Liver (tissue), 9 donors: ENCODE data around the gene IL25. TPM values are rescaled to one million over a fixed set of nuclear protein-coding genes. Genes with fewer than 3 reads are reported as not detected.

Experiments used
- DNase-seq: peaks from one replicate; pipeline ENCODE4 v3.0.0-alpha.2; 2017; ENCODE audit warnings: low spot score
- H3K27ac ChIP-seq, 2 donors: one replicate each; pipeline ENCODE4 v1.7.0; 2013; ENCODE audit warnings: inconsistent platforms in 2 of 2, low read length in 2 of 2, control low read depth in 1 of 2, low read depth in 1 of 2, mild to moderate bottlenecking in 1 of 2
- H3K27me3 ChIP-seq, 4 donors: one replicate each; pipeline versions ENCODE4 v1.6.1 to v1.7.0; 2013; ENCODE audit warnings: low read length in 3 of 4, inconsistent platforms in 1 of 4, mild to moderate bottlenecking in 1 of 4, moderate library complexity in 1 of 4; ENCODE audit not compliant: control insufficient read depth in 4 of 4, insufficient read depth in 4 of 4
- H3K36me3 ChIP-seq, 4 donors: one replicate each; pipeline versions ENCODE4 v1.6.1 to v1.7.0; 2013; ENCODE audit warnings: low read length in 3 of 4, mild to moderate bottlenecking in 3 of 4, low read depth in 1 of 4, moderate library complexity in 1 of 4; ENCODE audit not compliant: control insufficient read depth in 4 of 4, insufficient read depth in 3 of 4
- H3K4me1 ChIP-seq, 4 donors: one replicate each; pipeline versions ENCODE4 v1.6.1 to v1.7.0; 2013; ENCODE audit warnings: low read length in 3 of 4, mild to moderate bottlenecking in 3 of 4, moderate library complexity in 1 of 4; ENCODE audit not compliant: control insufficient read depth in 4 of 4, insufficient read depth in 4 of 4
- H3K4me3 ChIP-seq, 3 donors: one replicate each; pipeline versions ENCODE4 v1.6.1 to v1.7.0; 2013; ENCODE audit warnings: low read length in 3 of 3, control low read depth in 1 of 3, low read depth in 1 of 3, mild to moderate bottlenecking in 1 of 3
- H3K9ac ChIP-seq, 2 donors: one replicate each; pipeline ENCODE4 v1.7.0; 2013; ENCODE audit warnings: low read length in 2 of 2, mild to moderate bottlenecking in 2 of 2, moderate library complexity in 2 of 2, control low read depth in 1 of 2, low read depth in 1 of 2
- H3K9me3 ChIP-seq, 4 donors: one replicate each; pipeline versions ENCODE4 v1.6.1 to v1.7.0; 2013; ENCODE audit warnings: low read length in 3 of 4; ENCODE audit not compliant: control insufficient read depth in 4 of 4
- EGR1 ChIP-seq, 2 donors: IDR thresholded peaks; 2 replicates each; pipeline ENCODE4 v1.6.1; 2016 to 2018; ENCODE audit warnings: antibody characterized with exemption in 2 of 2, low read depth in 2 of 2
- FOXA1 ChIP-seq: IDR thresholded peaks from 2 replicates; pipeline ENCODE4 v1.6.1; 2016; ENCODE audit warnings: antibody characterized with exemption
- FOXA2 ChIP-seq: IDR thresholded peaks from 2 replicates; pipeline ENCODE4 v1.6.1; 2016; ENCODE audit warnings: antibody characterized with exemption
- GABPA ChIP-seq, 2 donors: IDR thresholded peaks in 1 of 2; conservative IDR thresholded peaks in 1 of 2; 2 replicates each; pipeline ENCODE4 v1.6.1; 2016; ENCODE audit warnings: antibody characterized with exemption in 2 of 2, mild to moderate bottlenecking in 1 of 2, moderate library complexity in 1 of 2
- HNF4A ChIP-seq, 2 donors: conservative IDR thresholded peaks; 2 replicates each; pipeline ENCODE4 v1.6.1; 2016; ENCODE audit warnings: antibody characterized with exemption in 2 of 2, mild to moderate bottlenecking in 2 of 2
- NR2F2 ChIP-seq: IDR thresholded peaks from 2 replicates; pipeline ENCODE4 v1.6.1; 2016; ENCODE audit warnings: antibody characterized with exemption
- RAD21 ChIP-seq, 2 donors: IDR thresholded peaks; 2 replicates each; pipeline ENCODE4 v1.6.1; 2016; ENCODE audit warnings: antibody characterized with exemption in 2 of 2, mild to moderate bottlenecking in 2 of 2
- SP1 ChIP-seq: IDR thresholded peaks from 2 replicates; pipeline ENCODE4 v1.6.1; 2018; ENCODE audit warnings: antibody characterized with exemption, mild to moderate bottlenecking
- TAF1 ChIP-seq: conservative IDR thresholded peaks from 2 replicates; pipeline ENCODE4 v1.6.1; 2016; ENCODE audit warnings: antibody characterized with exemption, mild to moderate bottlenecking
- YY1 ChIP-seq: IDR thresholded peaks from 2 replicates; pipeline ENCODE4 v1.6.1; 2016; ENCODE audit warnings: antibody characterized with exemption, mild to moderate bottlenecking
- WGBS: extraction: QIAGEN DNeasy Blood & Tissue Kit; methylation state at CpG from one replicate; pipeline ENCODE4 v1.1.7; 2013; 5-methylcytosine and 5-hydroxymethylcytosine counted together
- polyA plus RNA-seq, 2 donors: library from polyadenylated mRNA; stranded (reverse) in 1 of 2; unstranded in 1 of 2; fragments of 200-250 nt in 1 of 2; fragments of >200 nt in 1 of 2; fragmentation: Nextera tagmentation in 1 of 2; extraction: Ambion mirVana in 1 of 2; gene quantifications; one replicate each; pipeline versions ENCODE4 v1.2.1 to v1.2.3, GENCODE V29; 2013 to 2015
- total RNA-seq, 2 donors: library from RNA; depleted of rRNA; stranded (reverse); fragments of >200 nt; gene quantifications; one replicate each; pipeline ENCODE4 v1.2.3, GENCODE V29; 2014
- TF ChIP-seq, protein P1 (sequence below): IDR thresholded peaks from 2 replicates; pipeline ENCODE4 v1.6.1; 2016; ENCODE audit warnings: antibody characterized with exemption
- TF ChIP-seq, protein P2 (sequence below): IDR thresholded peaks from 2 replicates; pipeline ENCODE4 v1.6.1; 2016; ENCODE audit warnings: antibody characterized with exemption, mild to moderate bottlenecking
- TF ChIP-seq, protein P3 (sequence below): fragments of 150-350 bp; IDR thresholded peaks from 2 replicates; pipeline ENCODE4 v1.5.1; 2017; ENCODE audit warnings: improper control_type of control experiment, low read depth, low read length; ENCODE audit not compliant: missing input control
- TF ChIP-seq, protein P4 (sequence below): IDR thresholded peaks from 2 replicates; pipeline ENCODE4 v1.6.1; 2016; ENCODE audit warnings: antibody characterized with exemption
- TF ChIP-seq, protein P5 (sequence below): IDR thresholded peaks from 2 replicates; pipeline ENCODE4 v1.6.1; 2016; ENCODE audit warnings: antibody characterized with exemption
- donor health status: healthy.
- donor health status: healthy.
- donor health status: healthy.
- donor health status: healthy.
- donor health status: healthy.

IL25 gene
- total and polyA plus RNA-seq, 4 donors = not detected

DNA sequence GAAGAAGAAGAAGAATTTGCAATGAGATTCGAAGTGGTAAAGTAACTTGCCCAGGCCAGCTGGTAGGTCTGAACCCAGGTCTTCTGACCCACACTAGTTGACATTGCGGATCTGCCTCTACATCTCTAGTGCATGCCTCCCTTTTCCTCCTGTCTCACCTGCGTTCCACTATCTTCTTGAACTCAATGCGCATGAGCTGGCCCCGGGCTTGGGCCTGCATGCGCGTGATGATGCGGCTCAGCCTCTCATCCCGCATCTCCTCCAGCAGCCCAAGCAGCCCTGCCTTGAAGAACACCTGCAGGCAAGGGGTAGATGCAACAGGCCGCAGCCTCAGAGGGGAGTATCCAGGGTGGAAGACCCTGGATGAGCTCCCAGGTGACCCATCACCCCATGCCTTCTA is 23.5 kb downstream of the IL25 start:
- no peaks in the 10 kb centered on the region for H3K4me1 ChIP-seq
- no peak overlapping the region for H3K4me3 ChIP-seq
- no peaks in the 10 kb centered on the region for H3K27me3 ChIP-seq
- no peak for DNase-seq
- 90% methylated on average over 10 of the region's 10 CpGs for WGBS
- no peaks in the 10 kb centered on the region for H3K36me3 ChIP-seq
- H3K9me3 ChIP-seq = no peaks in the 10 kb centered on the region
- no peak overlapping the region for H3K9ac ChIP-seq
- no peak overlapping the region for H3K27ac ChIP-seq
- no peak for TF ChIP-seq HNF4A (conservative IDR thresholded peaks at IDR 0.05)
- no peak for TF ChIP-seq TAF1
- no peak for TF ChIP-seq EGR1 (IDR thresholded peaks at IDR 0.05; ENCODE audit: low read depth in 2 of 2)
- no peak for TF ChIP-seq NR2F2
- TF ChIP-seq, protein P1, sequence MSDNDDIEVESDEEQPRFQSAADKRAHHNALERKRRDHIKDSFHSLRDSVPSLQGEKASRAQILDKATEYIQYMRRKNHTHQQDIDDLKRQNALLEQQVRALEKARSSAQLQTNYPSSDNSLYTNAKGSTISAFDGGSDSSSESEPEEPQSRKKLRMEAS = no peak
- TF ChIP-seq, protein P2, sequence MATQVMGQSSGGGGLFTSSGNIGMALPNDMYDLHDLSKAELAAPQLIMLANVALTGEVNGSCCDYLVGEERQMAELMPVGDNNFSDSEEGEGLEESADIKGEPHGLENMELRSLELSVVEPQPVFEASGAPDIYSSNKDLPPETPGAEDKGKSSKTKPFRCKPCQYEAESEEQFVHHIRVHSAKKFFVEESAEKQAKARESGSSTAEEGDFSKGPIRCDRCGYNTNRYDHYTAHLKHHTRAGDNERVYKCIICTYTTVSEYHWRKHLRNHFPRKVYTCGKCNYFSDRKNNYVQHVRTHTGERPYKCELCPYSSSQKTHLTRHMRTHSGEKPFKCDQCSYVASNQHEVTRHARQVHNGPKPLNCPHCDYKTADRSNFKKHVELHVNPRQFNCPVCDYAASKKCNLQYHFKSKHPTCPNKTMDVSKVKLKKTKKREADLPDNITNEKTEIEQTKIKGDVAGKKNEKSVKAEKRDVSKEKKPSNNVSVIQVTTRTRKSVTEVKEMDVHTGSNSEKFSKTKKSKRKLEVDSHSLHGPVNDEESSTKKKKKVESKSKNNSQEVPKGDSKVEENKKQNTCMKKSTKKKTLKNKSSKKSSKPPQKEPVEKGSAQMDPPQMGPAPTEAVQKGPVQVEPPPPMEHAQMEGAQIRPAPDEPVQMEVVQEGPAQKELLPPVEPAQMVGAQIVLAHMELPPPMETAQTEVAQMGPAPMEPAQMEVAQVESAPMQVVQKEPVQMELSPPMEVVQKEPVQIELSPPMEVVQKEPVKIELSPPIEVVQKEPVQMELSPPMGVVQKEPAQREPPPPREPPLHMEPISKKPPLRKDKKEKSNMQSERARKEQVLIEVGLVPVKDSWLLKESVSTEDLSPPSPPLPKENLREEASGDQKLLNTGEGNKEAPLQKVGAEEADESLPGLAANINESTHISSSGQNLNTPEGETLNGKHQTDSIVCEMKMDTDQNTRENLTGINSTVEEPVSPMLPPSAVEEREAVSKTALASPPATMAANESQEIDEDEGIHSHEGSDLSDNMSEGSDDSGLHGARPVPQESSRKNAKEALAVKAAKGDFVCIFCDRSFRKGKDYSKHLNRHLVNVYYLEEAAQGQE = no peak
- TF ChIP-seq RAD21 (IDR thresholded peaks at IDR 0.05) = no peak
- no peak for TF ChIP-seq FOXA2
- no peak for TF ChIP-seq GABPA (IDR thresholded peaks at IDR 0.05 in 1 of 2, conservative IDR thresholded peaks at IDR 0.05 in 1 of 2)
- no peak for TF ChIP-seq FOXA1
- TF ChIP-seq, protein P3, sequence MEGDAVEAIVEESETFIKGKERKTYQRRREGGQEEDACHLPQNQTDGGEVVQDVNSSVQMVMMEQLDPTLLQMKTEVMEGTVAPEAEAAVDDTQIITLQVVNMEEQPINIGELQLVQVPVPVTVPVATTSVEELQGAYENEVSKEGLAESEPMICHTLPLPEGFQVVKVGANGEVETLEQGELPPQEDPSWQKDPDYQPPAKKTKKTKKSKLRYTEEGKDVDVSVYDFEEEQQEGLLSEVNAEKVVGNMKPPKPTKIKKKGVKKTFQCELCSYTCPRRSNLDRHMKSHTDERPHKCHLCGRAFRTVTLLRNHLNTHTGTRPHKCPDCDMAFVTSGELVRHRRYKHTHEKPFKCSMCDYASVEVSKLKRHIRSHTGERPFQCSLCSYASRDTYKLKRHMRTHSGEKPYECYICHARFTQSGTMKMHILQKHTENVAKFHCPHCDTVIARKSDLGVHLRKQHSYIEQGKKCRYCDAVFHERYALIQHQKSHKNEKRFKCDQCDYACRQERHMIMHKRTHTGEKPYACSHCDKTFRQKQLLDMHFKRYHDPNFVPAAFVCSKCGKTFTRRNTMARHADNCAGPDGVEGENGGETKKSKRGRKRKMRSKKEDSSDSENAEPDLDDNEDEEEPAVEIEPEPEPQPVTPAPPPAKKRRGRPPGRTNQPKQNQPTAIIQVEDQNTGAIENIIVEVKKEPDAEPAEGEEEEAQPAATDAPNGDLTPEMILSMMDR = no peak
- no peak for TF ChIP-seq SP1
- TF ChIP-seq, protein P4, sequence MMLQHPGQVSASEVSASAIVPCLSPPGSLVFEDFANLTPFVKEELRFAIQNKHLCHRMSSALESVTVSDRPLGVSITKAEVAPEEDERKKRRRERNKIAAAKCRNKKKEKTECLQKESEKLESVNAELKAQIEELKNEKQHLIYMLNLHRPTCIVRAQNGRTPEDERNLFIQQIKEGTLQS = no peak
- TF ChIP-seq, protein P5, sequence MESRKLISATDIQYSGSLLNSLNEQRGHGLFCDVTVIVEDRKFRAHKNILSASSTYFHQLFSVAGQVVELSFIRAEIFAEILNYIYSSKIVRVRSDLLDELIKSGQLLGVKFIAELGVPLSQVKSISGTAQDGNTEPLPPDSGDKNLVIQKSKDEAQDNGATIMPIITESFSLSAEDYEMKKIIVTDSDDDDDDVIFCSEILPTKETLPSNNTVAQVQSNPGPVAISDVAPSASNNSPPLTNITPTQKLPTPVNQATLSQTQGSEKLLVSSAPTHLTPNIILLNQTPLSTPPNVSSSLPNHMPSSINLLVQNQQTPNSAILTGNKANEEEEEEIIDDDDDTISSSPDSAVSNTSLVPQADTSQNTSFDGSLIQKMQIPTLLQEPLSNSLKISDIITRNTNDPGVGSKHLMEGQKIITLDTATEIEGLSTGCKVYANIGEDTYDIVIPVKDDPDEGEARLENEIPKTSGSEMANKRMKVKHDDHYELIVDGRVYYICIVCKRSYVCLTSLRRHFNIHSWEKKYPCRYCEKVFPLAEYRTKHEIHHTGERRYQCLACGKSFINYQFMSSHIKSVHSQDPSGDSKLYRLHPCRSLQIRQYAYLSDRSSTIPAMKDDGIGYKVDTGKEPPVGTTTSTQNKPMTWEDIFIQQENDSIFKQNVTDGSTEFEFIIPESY = no peak

DNA sequence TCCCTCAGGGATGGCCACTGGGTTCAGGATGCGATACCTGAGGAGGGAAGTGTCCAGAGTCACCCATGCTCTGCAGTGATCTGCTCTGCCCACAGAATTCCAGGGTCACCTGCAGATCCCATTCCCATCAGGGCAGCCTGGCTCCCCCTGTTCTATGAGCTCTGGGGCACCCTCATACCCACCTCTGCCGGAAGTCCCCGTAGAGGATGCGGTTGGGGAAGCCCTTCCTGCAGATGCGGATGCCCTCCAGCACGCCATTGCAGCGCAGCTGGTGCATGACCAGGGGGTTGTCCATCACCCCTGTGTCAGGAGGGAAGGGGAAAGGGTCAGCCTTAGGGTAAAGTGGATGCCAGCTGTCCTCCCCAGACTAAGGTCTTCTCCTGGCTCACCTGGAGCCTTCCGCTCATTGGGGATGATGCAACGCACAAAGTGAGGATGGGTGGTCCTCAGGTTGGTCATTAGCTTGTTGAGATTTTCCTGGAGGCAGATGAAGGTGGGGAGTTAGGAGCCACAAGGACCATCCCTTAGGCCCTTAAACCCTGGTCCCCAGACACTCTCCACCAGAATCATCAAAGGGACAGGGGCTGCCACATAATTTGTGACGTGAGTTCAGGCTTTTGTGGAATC is 24.3 kb downstream of the IL25 start:
- no peaks in the 10 kb centered on the region for H3K27me3 ChIP-seq
- 92% methylated on average over 10 of the region's 10 CpGs for WGBS
- H3K36me3 ChIP-seq = no peaks in the 10 kb centered on the region
- no peaks in the 10 kb centered on the region for H3K9me3 ChIP-seq
- H3K4me3 ChIP-seq = no peak overlapping the region
- no peak overlapping the region for H3K9ac ChIP-seq
- no peak for DNase-seq
- no peaks in the 10 kb centered on the region for H3K4me1 ChIP-seq
- H3K27ac ChIP-seq = no peak overlapping the region
- TF ChIP-seq, protein P3 = no peak
- no peak for TF ChIP-seq GABPA (IDR thresholded peaks at IDR 0.05 in 1 of 2, conservative IDR thresholded peaks at IDR 0.05 in 1 of 2)
- no peak for TF ChIP-seq YY1
- TF ChIP-seq, protein P2 = no peak
- TF ChIP-seq, protein P5 = no peak
